NCI-H82 treated with DMSO at 0.1 percent for 48 hours (cell line): ENCODE measurements around the gene NPL.

ENCODE experiments used
- DNase-seq: peaks from one replicate; lab custom pipeline; 2025; ENCODE audit not compliant: unreplicated experiment; lab: John Stamatoyannopoulos, UW

Gene NPL

GRCh38 chr1:182789138-182790076 is at the start of gene NPL:
NPL (plus strand) TSS chr1:182789773; CDS start chr1:182794372, 4,599 bp downstream.
- peak; percentile 68 for DNase-seq

GRCh38 chr1:182740120-182740519 is 49.5 kb upstream of the NPL start:
- DNase-seq: no peak

GRCh38 chr1:182742780-182743179 is 46.8 kb upstream of the NPL start:
- no peak for DNase-seq

GRCh38 chr1:182752077-182752988 is 37.2 kb upstream of the NPL start:
- no peak for DNase-seq

- no peak for DNase-seq
These were observed 35.5 kb upstream of the NPL start for GRCh38 chr1:182754087-182754486.

- DNase-seq: no peak
These were observed 34.8 kb upstream of the NPL start for GRCh38 chr1:182754543-182755314.

- no peak for DNase-seq
These were observed 33.9 kb upstream of the NPL start for GRCh38 chr1:182755632-182756031.

GRCh38 chr1:182756423-182756822 is 33.1 kb upstream of the NPL start:
- no peak for DNase-seq

- DNase-seq: no peak
These were observed 27.9 kb upstream of the NPL start for GRCh38 chr1:182761396-182762395.

GRCh38 chr1:182762536-182762935 is 27.0 kb upstream of the NPL start:
- DNase-seq: no peak

GRCh38 chr1:182764029-182764727 is 25.4 kb upstream of the NPL start:
- DNase-seq: no peak

GRCh38 chr1:182765391-182765790 is 24.2 kb upstream of the NPL start:
- no peak for DNase-seq

GRCh38 chr1:182766050-182766449 is 23.5 kb upstream of the NPL start:
- DNase-seq: no peak

- DNase-seq: no peak
These were observed 22.5 kb upstream of the NPL start for GRCh38 chr1:182766881-182767645.

GRCh38 chr1:182768963-182769362 is 20.6 kb upstream of the NPL start:
- no peak for DNase-seq

GRCh38 chr1:182770232-182770631 is 19.3 kb upstream of the NPL start:
- DNase-seq: no peak

GRCh38 chr1:182771187-182771984 is 18.2 kb upstream of the NPL start:
- no peak for DNase-seq

- DNase-seq: no peak
These were observed 12.2 kb upstream of the NPL start for GRCh38 chr1:182777386-182777785.
